NCI-H2081 treated with DMSO at 0.1 percent for 48 hours (cell line): ENCODE results near the gene ACTL7B.
"Not testable (repeated sequence)": the region's sequence is repeated elsewhere in the genome, so short reads cannot be mapped to it uniquely, and the experiment has no call there.

Experiments used
- DNase-seq: peaks from one replicate; lab custom pipeline; 2025; lab: John Stamatoyannopoulos, UW

Gene ACTL7B, protein sequence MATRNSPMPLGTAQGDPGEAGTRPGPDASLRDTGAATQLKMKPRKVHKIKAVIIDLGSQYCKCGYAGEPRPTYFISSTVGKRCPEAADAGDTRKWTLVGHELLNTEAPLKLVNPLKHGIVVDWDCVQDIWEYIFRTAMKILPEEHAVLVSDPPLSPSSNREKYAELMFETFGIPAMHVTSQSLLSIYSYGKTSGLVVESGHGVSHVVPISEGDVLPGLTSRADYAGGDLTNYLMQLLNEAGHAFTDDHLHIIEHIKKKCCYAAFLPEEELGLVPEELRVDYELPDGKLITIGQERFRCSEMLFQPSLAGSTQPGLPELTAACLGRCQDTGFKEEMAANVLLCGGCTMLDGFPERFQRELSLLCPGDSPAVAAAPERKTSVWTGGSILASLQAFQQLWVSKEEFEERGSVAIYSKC

DNA sequence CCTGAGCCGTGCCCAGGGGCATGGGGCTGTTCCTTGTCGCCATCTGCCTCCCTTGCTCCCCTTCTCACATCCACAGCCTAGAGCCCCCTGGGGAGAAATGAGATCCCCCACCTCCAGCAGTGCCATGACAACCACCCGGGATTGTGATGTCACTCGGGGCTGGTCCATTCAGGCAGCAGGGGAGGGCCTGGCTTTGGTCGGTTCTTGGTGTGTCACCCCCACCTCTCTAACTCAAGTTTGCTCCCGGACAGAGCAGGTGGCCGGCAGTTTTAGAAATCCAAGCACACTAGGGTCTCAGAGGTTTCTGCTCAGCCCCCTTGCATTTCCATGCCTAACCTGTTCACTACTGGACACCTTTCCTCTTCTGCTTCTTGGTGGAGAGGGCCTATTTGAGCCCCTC lies at the start of gene ACTL7B:
Gene ACTL7B (minus strand): TSS at position 99 of the 400 bp plus-strand sequence. CDS start 56 bp downstream, at position 43.
- no peak for DNase-seq

DNA sequence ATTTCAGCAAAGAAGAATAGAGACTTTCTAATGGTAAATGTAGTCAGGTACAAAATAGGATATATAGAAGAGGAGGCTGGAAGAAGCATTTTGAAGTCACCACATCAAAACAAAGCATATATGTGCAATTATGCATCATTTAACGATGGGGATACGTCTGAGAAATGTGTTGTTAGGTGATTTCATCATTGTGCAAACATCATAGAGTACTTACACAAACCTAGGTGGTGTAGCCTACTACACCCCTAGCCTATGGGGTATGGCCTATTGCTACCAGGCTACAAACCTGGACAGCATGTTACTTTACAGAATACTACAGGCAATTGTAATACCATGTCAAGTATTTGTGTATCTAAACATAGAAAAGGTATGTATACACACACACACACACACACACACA lies 49.7 kb upstream of the ACTL7B start:
- DNase-seq: no peak

GRCh38 chr9:108904161-108904560 lies 48.4 kb upstream of the ACTL7B start:
- no peak for DNase-seq

DNA sequence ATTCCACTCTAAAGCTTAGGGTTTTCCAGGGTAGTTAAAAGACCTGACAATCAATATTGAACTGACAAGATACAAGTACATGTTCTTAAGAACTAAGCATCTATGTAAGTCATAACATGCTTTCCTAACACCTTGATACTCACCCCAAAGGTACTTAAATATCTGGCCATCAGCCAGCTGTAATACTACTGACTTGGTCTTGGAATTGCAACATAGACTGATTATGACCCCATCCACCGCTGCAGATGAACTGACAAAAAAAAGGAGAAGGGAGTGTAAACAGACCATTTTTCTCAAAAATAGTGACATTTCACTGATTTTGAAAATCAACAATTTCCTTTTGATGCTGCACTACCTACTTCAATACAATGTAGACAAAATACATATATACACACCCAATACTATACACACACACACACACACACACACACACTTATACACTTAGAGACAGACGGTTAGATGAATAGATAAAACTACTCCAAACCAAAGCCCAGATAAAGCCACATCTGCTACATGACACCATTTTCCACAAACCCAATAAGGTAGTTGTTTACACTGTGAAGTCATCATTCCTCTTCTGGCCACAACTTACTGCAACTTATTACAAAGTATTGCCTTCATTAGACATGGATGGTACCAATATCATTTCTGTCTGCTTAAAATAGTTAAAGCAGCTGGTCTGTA lies 47.8 kb upstream of the ACTL7B start:
- DNase-seq: no peak

- DNase-seq: no peak
Observed at GRCh38 chr9:108900176-108900575, 44.4 kb upstream of the ACTL7B start.

- DNase-seq: not testable (repeated sequence)
Observed at GRCh38 chr9:108899023-108899695, 43.4 kb upstream of the ACTL7B start.

GRCh38 chr9:108897324-108898096 lies 41.7 kb upstream of the ACTL7B start:
- no peak for DNase-seq

- no peak for DNase-seq
Observed at GRCh38 chr9:108894225-108894997, 38.6 kb upstream of the ACTL7B start.

DNA sequence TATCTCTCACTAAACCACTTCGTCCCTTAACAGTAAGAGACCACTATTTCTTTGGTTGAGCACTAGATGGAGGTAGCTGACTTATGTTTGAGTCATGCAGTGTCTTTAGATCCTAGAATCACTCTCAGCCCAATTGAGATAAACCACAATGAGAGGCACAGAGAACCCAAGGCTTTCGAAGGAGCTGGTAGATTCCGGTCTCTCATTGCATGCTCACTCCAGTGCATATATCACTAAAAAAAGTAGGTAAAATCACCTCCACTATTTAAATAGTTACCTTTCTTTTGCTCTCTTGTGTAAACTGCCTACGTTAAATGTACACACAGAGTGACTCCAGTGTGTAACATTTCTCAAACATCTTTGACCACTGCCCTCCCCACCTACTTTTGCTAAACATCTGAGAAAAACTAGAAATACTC lies 33.9 kb upstream of the ACTL7B start:
- no peak for DNase-seq

- not testable (repeated sequence) for DNase-seq
Observed at GRCh38 chr9:108886594-108887271, 30.9 kb upstream of the ACTL7B start.

DNA sequence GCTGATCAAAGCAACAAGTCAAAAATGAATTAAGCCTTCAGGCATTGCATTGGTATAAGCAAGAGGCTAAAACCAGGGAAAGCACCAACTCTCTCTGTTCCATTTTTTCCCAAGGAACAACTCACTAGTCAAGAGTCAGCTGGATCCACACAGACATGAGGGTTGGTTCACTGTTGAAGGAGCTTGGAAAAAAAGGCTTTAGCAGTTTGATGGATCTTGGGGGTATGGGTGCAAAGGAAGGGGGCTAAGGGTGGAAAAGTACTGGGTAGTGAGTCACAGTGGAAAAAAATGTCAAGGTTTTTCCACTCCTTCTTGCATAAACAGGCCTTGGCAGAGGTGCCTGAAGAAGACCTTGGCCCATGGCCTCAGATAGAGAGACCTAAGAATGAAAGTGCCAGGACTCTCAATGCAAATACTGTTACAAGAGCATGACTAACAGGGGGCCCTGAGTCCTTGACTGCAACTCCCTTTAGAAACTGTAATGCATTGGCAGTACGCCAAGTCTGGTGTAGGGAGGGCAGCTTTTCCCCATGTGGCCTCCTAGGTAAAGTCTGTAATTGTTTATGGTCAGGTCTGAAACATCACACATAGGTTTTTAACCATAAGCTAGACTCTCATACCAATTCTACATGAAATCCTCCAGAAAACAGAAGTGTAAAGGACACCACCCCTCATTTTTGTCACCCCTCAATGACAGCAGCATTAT lies 30.0 kb upstream of the ACTL7B start:
- no peak for DNase-seq

- no peak for DNase-seq
Observed at GRCh38 chr9:108884701-108885100, 28.9 kb upstream of the ACTL7B start.

DNA sequence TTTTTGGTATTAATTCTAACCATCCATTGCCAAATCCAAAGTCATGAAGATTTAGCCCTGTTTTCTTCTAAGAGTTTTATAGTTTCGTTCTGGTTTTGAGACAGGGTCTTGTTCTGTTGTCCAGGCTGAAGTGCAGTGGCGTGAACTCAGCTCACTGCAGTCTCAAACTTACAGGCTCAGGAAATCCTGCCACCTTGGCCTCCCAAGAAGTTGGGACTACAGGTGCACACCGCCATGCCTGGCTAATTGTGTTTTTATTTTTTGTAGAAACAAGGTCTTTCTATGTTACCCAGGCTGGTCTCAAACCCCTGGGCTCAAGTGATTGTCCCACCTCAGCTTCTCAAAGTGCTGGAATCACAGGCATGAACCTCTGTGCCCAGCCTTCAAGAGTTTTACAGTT lies 27.3 kb upstream of the ACTL7B start:
- DNase-seq: no peak

- no peak for DNase-seq
Observed at GRCh38 chr9:108882052-108882888, 26.5 kb upstream of the ACTL7B start.

- no peak for DNase-seq
Observed at GRCh38 chr9:108880738-108881316, 25.0 kb upstream of the ACTL7B start.

- DNase-seq: no peak
Observed at GRCh38 chr9:108877524-108877923, 21.7 kb upstream of the ACTL7B start.

GRCh38 chr9:108876425-108876824 lies 20.6 kb upstream of the ACTL7B start:
- DNase-seq: no peak

DNA sequence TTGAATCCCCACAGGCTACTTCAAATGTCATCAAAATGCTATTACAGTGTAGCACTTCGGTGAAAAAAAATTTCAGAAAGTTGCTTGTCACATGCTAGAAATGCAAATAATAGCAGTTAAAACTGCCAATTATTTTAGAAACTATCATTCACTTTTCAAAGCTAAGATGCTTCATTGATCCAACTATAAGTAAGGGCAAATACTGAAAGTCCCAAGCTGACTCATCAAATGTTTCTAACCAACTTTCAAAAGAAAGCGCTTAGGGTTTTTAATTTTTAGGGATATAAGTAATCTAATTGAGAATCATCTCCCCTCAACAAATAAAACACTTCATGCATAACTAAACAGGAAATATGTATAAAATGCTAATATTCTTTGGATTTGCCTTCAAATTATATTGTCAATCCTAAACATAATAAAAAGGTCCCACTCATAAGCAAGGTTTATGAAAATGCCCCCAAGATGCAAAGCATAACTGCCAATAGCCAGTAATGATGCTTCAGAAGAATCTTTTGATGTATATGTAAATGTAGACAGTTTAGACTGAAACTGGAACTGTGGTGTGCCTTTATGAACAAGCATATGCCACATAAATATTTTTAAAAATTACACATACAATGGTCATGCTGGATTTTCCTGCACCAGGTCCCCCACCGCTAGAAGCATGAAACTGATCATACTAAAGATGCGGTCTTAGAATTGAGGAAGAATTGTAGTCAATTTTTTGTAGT lies 18.4 kb upstream of the ACTL7B start:
- no peak for DNase-seq
